GM21381 (cell line): ENCODE results near the gene LCTL.
"Not testable (repeated sequence)": the region's sequence is repeated elsewhere in the genome, so short reads cannot be mapped to it uniquely, and the experiment has no call there.

ENCODE experiments used
- ATAC-seq: cut with Tn5 transposase; IDR thresholded peaks from one replicate; pipeline ENCODE4 v1.9.1; 2021; ENCODE audit warnings: mild to moderate bottlenecking, moderate library complexity; ENCODE audit not compliant: unreplicated experiment

The LCTL gene

DNA sequence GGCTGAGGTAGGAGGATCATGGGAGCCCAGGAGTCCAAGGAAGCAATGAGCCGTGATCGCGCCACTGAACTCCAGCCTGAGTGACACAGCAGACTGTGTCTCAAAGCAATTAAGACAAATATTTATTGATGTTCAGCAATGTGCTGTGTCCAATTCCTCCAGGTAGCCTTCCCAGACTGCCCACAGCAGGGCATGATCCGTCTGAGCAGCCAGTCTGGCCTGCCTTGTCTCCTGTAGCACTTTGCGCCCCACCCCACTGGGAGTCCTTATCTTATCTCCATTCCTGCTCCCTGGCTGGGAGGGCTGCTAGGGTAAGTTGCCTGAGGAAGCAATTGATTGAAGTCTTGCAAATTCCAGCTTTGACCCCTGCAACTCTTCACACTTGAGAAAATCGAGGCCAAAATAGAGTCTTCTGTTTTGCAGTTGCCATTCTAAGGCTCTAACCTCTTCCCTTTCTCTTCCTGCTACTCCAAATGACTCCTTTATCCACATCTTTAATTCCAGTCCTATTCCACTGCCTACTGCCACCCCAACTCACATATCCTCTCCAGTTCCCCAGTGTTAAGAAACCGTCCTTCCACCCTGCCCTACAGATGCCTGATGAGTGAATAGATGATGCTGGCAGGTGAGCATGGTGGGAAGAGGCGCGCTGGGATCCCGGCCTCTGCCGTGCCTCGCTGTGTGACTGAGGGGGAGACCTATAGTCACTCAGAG, 26.9 kb upstream of the LCTL start:
- ATAC-seq: no peak

GRCh38 chr15:66591322-66591862, 25.6 kb upstream of the LCTL start:
- ATAC-seq: no peak

DNA sequence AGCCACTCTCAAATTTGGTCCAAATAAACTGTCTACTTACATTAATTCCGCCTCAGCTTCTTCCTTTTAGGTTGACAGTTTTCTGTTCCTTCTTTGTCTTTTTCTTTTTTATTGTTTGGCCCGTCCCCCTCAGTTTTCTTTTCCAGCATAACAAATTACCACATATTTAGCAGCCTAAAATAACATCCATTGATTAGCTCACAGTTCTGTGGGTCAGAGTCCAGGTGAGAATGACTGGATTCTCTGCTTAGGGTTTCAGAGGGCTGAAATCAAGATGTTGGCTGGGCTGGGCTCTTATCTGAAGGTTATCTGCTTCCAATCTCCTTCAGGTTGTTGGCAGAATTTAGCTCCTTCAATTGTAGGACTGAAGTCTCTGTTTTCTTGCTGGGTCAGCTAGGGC, 24.6 kb upstream of the LCTL start:
- ATAC-seq: no peak

DNA sequence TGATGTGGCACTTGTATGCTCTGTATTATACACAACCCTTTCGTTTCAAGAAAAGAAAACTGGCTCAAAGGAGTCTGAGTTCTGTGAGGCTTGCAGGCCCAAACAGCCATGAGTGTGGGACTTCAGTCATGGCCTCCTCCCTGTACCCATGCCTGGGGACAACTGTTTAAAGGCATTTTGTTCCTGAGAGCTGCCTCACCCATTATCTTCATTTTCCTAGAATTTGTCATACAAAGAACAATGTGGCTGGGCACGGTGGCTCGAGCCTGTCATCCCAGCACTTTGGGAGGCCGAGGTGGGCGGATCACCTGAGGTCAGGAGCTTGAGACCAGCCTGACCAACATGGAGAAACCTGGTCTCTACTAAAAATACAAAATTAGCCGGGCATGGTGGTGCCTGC, 23.6 kb upstream of the LCTL start:
- ATAC-seq: not testable (repeated sequence)

DNA sequence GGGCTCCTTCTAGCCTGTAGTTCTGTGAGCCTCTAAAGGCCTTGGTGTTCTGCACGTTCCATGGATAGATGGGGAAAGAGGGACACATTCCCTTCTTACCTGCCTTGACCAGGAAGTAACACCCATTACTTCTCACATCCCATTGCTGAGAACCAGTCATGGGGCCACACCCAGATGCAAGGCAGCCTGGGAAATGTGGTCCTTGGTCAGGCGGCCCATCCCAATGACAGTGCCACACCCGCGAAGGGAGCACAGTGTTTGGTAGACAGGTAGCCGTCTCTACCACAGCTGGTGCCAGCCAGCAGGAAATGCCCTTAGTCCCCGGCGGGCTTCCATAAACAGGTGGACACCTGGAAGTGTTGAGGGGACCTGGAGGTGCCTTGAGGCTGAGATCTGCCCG, 23.2 kb upstream of the LCTL start:
- ATAC-seq: no peak

DNA sequence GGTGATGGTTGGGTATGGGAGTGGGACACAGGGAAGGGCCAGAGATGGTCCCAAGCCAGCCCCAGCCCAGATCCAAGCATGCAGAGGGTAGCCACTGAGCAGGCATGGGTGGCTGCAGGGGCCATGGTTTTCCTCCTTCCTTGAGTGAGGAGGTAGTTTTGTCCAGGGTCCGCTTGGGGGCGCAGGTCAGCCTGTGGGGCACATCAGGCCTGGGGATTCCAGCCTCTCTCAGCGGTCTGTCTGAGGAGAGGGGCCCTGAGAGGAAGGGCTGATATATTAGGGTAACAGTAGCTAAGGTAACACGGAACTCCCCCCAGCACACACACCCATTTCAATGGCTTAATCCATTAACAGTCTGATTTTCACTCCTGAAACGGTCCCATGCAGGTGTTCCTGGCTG, 22.7 kb upstream of the LCTL start:
- ATAC-seq: no peak

- ATAC-seq: no peak
Observed at GRCh38 chr15:66587749-66588148, 22.0 kb upstream of the LCTL start.

- no peak for ATAC-seq
Observed at GRCh38 chr15:66587020-66587419, 21.2 kb upstream of the LCTL start.

- no peak for ATAC-seq
Observed at GRCh38 chr15:66586155-66586976, 20.6 kb upstream of the LCTL start.

GRCh38 chr15:66581972-66582537, 16.3 kb upstream of the LCTL start:
- no peak for ATAC-seq

DNA sequence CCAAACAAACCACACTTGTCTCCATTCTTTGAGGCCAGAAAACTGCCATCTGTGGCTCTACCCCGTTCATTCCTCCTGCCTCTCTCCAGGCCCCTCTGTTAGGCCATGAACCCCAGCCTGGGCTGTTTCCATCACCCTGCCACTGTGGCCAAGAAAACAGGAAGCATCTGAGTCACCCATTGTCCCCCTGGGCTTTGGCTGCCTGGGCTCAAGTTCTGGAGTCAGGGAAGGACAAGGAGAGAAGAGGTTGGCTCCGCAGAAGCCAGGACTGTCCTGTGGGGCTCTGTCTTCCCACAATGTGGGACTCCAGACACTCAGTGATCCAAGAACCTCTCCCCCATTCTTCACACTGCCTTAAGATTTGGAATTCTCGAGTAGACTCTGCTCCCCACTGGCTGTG, 14.8 kb upstream of the LCTL start:
- no peak for ATAC-seq

GRCh38 chr15:66578286-66578875, 12.6 kb upstream of the LCTL start:
- no peak for ATAC-seq

DNA sequence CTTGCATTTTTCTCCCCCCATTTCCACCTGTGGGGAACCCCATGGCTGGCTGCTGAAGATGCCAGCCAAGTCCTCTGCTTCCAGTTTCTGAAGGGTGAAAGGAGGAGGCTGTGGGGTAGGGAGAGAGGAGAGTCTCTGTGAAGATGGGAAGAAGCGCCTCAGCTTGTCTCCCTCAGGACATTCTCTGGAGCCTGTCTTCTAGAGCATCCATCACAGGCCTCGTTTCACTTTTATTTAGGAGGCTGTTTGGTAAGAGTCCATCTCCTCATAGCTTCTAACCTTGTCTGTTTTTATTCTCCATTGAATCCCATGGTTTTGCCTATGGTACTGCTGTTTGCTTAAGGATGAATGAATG, 8.8 kb upstream of the LCTL start:
- no peak for ATAC-seq

DNA sequence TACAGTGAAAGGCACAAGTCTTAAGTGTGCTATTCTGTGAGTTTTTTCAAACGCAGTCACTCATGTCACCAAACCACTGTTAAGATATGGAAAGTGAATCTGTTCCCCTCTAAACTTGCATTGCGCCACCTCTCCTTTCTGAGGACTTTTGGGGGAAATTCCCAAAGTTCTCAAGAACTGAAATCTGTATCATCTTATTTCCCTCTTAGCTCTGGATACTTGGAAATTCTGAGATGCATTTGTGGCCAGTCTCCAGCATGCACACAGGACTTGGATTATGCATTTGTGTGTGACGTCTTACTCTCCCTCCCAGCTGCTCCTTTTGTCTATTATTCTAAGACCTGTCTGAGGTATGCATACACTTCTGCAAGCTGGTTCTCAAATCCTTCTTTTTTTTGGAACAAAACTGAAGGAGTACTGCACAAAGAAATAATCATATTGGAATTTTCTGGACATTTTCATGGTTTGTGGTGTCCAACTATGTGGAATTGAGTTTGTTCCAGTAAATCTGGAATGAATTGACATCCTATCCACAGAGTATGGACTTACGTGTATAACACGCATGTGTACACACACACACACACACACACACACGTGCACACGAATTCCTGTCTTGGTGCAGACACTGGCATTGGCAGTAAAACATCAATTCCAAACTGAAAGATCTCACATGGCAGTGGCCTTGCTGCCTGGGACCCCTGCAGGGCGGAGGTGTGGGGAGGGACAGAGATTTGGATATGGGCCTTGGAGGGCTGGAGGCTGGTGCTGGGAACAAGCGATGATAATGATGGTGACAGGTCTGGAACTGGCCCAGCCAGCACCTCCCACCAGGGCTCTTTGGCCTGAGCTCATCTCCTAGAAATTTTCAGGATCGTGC, 8.2 kb upstream of the LCTL start:
- ATAC-seq: no peak

GRCh38 chr15:66573348-66573718, 7.5 kb upstream of the LCTL start:
- no peak for ATAC-seq

- no peak for ATAC-seq
Observed at GRCh38 chr15:66572146-66572545, 6.3 kb upstream of the LCTL start.

- ATAC-seq: no peak
Observed at GRCh38 chr15:66570842-66571478, 5.2 kb upstream of the LCTL start.

DNA sequence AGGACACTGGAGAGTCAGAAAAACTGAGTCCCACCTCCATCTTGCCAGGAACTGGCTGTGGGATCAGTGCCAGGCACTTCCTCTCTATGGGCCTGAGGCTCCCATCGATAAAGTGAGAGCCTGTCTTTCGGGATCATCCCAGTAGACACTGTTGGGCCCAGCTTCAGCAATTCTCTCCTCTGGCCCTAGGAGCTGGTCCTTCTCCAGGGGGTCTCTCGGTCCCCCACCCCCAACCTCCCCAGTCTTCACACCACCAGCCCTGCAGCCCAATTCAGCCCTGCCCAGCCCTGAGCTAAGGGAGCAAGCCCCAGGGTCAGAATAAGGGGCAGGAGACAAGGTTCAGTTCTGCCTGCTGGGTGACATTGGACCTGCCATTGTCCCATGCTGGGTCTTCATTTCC, 4.5 kb upstream of the LCTL start:
- ATAC-seq: no peak

DNA sequence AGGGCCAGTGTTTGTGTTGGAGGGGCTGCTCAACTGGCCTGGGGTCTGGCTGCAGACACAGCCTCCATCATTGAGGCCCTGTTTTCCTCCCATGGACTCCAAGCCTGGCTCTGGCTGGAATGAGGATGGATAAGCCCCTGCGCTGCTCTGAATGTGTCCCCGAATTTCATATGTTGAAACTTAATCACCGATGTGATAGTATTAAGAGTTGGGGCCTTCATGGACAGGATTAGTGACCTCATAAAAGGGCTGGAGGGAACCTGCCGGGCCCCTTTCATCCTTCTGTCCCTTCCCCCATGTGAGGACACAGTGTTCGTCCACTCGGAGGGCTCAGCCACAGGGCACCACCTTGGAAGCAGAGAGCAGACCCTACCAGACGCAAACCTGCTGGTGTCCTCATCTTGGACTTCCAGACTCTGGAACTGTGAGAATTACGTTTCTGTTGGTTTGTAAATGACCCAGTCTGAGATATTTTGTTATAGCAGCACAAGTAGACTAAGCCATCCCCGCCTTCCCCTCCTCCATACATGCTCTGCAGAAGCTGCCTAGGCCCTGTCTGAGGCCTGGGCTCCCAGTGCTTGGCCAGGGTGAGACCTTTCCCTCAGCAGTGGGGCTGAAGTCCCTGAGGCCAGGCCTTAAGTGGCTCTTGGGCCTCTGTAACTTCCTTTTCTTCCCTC, 3.8 kb upstream of the LCTL start:
- ATAC-seq: no peak

- no peak for ATAC-seq
Observed at GRCh38 chr15:66567897-66568296, 2.1 kb upstream of the LCTL start.
